AG04450 (cell line): ENCODE results near the gene AUNIP. TPM values are rescaled to one million over a fixed set of nuclear protein-coding genes. Genes with fewer than 3 reads are reported as not detected.

Source experiments
- CTCF ChIA-PET: fragments of 300-600, 350-600 bp; formaldehyde crosslinking; extraction: SDS; loops from one replicate; lab custom pipeline; 2022; ENCODE audit warnings: antibody characterized with exemption, inconsistent platforms; lab: Charles Lee
- POLR2A ChIA-PET: fragments of 350-600 bp; formaldehyde crosslinking; extraction: SDS; loops from one replicate; lab custom pipeline; 2021; ENCODE audit warnings: antibody characterized with exemption, inconsistent platforms; lab: Yijun Ruan, JAX
- DNase-seq: peaks from one replicate; pipeline ENCODE4 v3.0.0-alpha.2; 2011; ENCODE audit warnings: low read depth, low spot score
- H3K27ac ChIP-seq: one replicate; pipeline ENCODE4 v1.5.1; 2012; ENCODE audit warnings: low read depth, low read length, control low read depth
- H3K27me3 ChIP-seq: one replicate; pipeline ENCODE4 v1.6.0; 2012; ENCODE audit warnings: low read length; ENCODE audit not compliant: control insufficient read depth, insufficient read depth
- H3K4me3 ChIP-seq: 2 replicates; pipeline ENCODE4 v1.5.1; 2011; ENCODE audit warnings: mild to moderate bottlenecking, low read depth, low read length, control low read depth
- H3K9me3 ChIP-seq: 2 replicates; pipeline ENCODE4 v1.5.1; 2012; ENCODE audit warnings: low read length; ENCODE audit not compliant: control insufficient read depth, insufficient read depth
- polyA plus RNA-seq: library from polyadenylated mRNA; depleted of rRNA; stranded (reverse); fragments of >200 nt; gene quantifications from 2 replicates; pipeline ENCODE4 v1.2.3, GENCODE V29; 2011
- TF ChIP-seq, protein P1 (sequence below): IDR thresholded peaks from 2 replicates; pipeline ENCODE4 v1.5.1; 2011; ENCODE audit warnings: low read depth, low read length, control low read depth, inconsistent platforms

Gene AUNIP
- polyA plus RNA-seq, 1 experiment = 0.97 TPM

DNA sequence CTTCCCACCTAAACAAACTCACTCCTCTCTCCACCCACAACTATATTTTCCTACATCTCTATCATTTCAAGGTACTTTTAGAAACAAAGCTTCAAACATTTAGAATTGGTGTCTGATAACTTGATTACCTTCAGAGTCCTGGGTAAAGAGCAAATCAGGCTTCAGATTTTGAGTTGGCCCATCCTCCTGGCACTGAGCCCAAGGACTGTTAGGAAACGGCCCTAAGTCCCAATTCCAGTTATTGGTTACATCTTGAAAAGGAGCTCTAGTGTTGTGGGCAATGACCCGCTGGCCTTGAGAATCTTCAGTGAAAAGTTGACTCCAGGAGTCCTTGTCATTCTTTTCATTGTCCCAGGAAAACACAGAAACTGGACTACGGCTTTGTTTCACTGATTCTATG, 24.4 kb downstream of the AUNIP start:
- DNase-seq = no peak
- ChIA-PET CTCF (interaction anchor here (1.1 to 1.3 kb wide), 2 partner anchors 10 to 226 kb away, joined by 3 to 4 read pairs; no protein-coding TSS in a partner anchor), POLR2A (interaction anchor here (1.5 kb wide), 1 partner anchor 15 kb away, joined by 3 read pairs; the partner anchor contains the start of gene MTFR1L)
- Histone ChIP-seq H3K27me3 (no peaks in the 10 kb centered on the region), H3K9me3 (no peaks in the 10 kb centered on the region), H3K27ac (no peak overlapping the region), H3K4me3 (no peak overlapping the region)
- TF ChIP-seq, protein P1, sequence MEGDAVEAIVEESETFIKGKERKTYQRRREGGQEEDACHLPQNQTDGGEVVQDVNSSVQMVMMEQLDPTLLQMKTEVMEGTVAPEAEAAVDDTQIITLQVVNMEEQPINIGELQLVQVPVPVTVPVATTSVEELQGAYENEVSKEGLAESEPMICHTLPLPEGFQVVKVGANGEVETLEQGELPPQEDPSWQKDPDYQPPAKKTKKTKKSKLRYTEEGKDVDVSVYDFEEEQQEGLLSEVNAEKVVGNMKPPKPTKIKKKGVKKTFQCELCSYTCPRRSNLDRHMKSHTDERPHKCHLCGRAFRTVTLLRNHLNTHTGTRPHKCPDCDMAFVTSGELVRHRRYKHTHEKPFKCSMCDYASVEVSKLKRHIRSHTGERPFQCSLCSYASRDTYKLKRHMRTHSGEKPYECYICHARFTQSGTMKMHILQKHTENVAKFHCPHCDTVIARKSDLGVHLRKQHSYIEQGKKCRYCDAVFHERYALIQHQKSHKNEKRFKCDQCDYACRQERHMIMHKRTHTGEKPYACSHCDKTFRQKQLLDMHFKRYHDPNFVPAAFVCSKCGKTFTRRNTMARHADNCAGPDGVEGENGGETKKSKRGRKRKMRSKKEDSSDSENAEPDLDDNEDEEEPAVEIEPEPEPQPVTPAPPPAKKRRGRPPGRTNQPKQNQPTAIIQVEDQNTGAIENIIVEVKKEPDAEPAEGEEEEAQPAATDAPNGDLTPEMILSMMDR = no peak

DNA sequence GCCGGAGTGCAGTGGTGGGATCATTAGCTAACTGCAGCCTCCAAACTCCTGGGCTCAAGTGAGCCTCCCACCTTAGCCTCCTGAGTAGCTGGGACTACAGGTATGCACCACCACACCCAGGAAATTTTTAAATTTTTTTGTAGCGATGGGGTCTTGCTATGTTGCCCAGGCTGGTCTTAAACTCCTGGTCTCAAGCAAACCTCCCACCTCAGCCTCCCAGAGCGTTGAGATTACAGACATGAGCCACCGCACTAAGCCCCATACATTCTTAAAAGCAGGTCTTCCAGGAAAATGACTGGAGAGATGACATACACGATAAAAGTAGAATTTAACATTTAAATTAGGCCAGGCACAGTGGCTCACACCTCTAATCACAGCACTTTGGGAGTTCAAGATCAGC, 26.1 kb downstream of the AUNIP start:
- ChIA-PET POLR2A (no interaction called here), CTCF (no interaction called here)
- no peak overlapping the region for H3K4me3 ChIP-seq
- H3K9me3 ChIP-seq = no peaks in the 10 kb centered on the region
- no peaks in the 10 kb centered on the region for H3K27me3 ChIP-seq
- TF ChIP-seq, protein P1 = no peak
- no peak overlapping the region for H3K27ac ChIP-seq
- no peak for DNase-seq

DNA sequence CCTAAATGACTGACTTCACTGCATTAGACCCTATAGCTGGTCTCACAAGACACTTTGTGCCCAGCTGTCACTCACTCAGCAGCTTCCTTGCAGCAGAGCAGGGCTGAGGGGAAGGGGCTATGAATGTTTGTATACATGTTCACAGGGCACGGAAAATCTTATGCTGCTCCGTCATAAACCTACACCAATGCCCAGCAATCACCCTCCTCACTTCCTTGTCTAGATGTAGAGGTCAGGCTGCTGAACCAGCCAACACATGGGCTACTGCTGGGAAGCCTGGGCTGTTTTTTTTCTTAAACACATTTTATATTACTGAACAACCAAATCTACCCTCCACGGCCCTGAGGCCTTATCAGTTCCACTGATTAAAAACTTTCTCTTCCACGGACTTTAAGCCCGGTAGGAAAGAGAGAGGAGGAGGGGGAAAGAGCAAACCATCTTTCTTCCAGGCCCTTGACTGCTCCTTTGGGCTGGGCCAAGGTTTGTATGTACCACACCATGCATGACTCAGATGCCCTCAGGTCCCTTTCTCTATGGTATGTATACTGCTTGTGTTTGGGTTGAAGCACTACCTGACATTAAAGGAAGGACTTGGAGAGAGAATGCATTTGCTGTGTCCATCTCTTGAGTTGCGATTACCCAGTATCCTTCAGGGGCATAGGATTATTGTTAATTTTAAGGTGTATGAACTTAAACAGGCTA, 26.8 kb downstream of the AUNIP start:
- Histone ChIP-seq H3K27ac (no peak overlapping the region), H3K4me3 (no peak overlapping the region), H3K27me3 (no peaks in the 10 kb centered on the region), H3K9me3 (no peaks in the 10 kb centered on the region)
- TF ChIP-seq, protein P1 = no peak
- ChIA-PET POLR2A (interaction anchor here (0.5 kb wide), 1 partner anchor 103 kb away, joined by 3 read pairs; no protein-coding TSS in a partner anchor), CTCF (interaction anchor here (0.9 kb wide), 1 partner anchor 224 kb away, joined by 3 read pairs; no protein-coding TSS in a partner anchor)
- DNase-seq = no peak

DNA sequence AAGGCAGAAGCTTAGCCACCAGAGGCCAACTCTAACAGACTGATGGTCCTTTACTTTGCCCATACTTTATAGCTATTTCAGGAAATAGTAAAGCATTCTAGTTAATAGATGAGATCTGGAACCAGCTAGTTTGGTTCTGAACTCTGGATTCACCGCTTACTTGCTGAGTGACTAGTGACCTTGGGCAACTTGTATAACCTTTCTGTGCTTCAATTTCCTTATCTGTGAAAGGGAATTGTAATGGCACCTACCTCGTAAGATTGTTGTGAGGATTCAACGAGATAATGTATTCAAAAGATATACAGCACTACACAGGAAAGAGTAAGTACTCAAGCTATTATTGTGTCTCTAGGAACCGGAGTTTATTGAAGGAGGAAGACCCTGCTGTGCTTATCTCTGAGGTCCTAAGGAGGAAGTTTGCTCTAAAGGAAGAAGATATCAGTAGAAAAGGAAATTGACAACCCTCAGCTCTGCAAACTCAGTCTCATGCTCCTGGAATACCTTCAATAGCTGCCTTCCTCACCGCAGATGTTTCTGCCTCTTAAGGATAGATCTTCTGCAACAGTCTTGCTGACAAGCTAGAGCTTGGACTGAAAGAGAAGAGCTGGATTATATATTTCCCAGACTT, 27.6 kb downstream of the AUNIP start:
- no peak for DNase-seq
- ChIA-PET POLR2A (interaction anchor here (0.5 kb wide), 1 partner anchor 102 kb away, joined by 3 read pairs; no protein-coding TSS in a partner anchor), CTCF (interaction anchor here (0.9 kb wide), 1 partner anchor 223 kb away, joined by 3 read pairs; no protein-coding TSS in a partner anchor)
- TF ChIP-seq, protein P1 = no peak
- no peak overlapping the region for H3K4me3 ChIP-seq
- H3K9me3 ChIP-seq = no peaks in the 10 kb centered on the region
- H3K27ac ChIP-seq = no peak overlapping the region
- H3K27me3 ChIP-seq = no peaks in the 10 kb centered on the region

DNA sequence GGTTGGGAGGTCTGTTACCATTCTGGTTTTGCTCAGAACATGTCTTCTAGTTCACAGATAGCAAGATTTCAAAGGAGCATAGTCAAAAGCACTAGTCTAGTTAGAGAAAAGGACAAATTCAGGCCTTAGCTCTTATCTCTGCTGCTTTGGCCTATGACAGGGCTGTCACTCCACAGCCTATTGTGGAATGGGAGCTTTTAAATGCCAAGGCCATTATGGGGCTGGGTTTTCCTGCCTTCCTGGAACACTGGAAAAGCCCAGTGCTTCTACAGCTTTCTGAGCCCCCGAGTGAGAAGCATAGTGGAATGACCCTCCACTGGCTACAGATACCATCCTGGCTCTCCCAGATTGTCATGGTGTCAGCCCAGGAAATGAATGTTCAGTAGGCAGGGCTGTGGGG, 30.2 kb downstream of the AUNIP start:
- H3K27me3 ChIP-seq = no peaks in the 10 kb centered on the region
- no peak overlapping the region for H3K4me3 ChIP-seq
- ChIA-PET POLR2A (no interaction called here), CTCF (interaction anchor here (0.5 kb wide), 1 partner anchor 14 kb away, joined by 3 read pairs; no protein-coding TSS in a partner anchor)
- H3K9me3 ChIP-seq = no peaks in the 10 kb centered on the region
- TF ChIP-seq, protein P1 = no peak
- no peak overlapping the region for H3K27ac ChIP-seq
- DNase-seq = no peak
